ENCODE measurements around the gene MPZL2.

- TF ChIP-seq CREB1 (CRISPR knock-in tag; IDR thresholded peaks at IDR 0.05) (no peak), ZNF121 (CRISPR knock-in tag; IDR thresholded peaks at IDR 0.05) (no peak), CTCF (IDR thresholded peaks at IDR 0.05) (no peak), ZNF317 (CRISPR knock-in tag; IDR thresholded peaks at IDR 0.05; ENCODE audit: borderline replicate concordance, low read depth) (no peak), NR3C1 (CRISPR knock-in tag; conservative IDR thresholded peaks at IDR 0.05; ENCODE audit: low read depth) (no peak), MLX (CRISPR knock-in tag; IDR thresholded peaks at IDR 0.05) (no peak), ZNF138 (CRISPR knock-in tag; conservative IDR thresholded peaks at IDR 0.05) (no peak), ESRRA (CRISPR knock-in tag; IDR thresholded peaks at IDR 0.05; ENCODE audit: borderline replicate concordance) (no peak), KAT7 (CRISPR knock-in tag; IDR thresholded peaks at IDR 0.05; ENCODE audit: borderline replicate concordance) (no peak), PRDM15 (CRISPR knock-in tag; IDR thresholded peaks at IDR 0.05) (no peak)
These were observed 34.0 kb downstream of the MPZL2 start for GRCh38 chr11:118230088-118230487.

Measured in WTC11 (cell line).